CD14-positive monocyte (primary cell): ENCODE data around the gene OSBPL2. TPM values are rescaled to one million over a fixed set of nuclear protein-coding genes. Genes with fewer than 3 reads are reported as not detected.
A peak's percentile ranks its signal among the peaks of the same experiment; 100 is the strongest.

Experiments
- DNase-seq, 3 donors: peaks; one replicate each; pipeline ENCODE4 v3.0.0-alpha.2; 2011 to 2022
- H2AFZ ChIP-seq: 2 replicates; pipeline ENCODE4 v1.6.0; 2012; ENCODE audit warnings: mild to moderate bottlenecking, low read depth, low read length, inconsistent platforms; ENCODE audit not compliant: insufficient read depth, poor library complexity, severe bottlenecking
- H3K27ac ChIP-seq, 2 donors: 1 replicate in 1 of 2; 2 replicates in 1 of 2; pipeline ENCODE4 v1.5.1; 2012 to 2013; ENCODE audit warnings: low read length in 2 of 2, control low read depth in 1 of 2, inconsistent platforms in 1 of 2, low read depth in 1 of 2, mild to moderate bottlenecking in 1 of 2
- H3K27me3 ChIP-seq, 2 donors: one replicate each; pipeline versions ENCODE4 v1.6.0 to v1.6.1; 2011 to 2013; ENCODE audit warnings: low read length in 2 of 2; ENCODE audit not compliant: control insufficient read depth in 2 of 2, insufficient read depth in 2 of 2
- H3K36me3 ChIP-seq, 2 donors: replicated peaks in 1 of 2; 1 replicate in 1 of 2; 2 replicates in 1 of 2; pipeline versions ENCODE4 v1.5.1 to v1.6.1; 2012 to 2013; ENCODE audit warnings: low read length in 2 of 2, control low read depth in 1 of 2, inconsistent platforms in 1 of 2, mild to moderate bottlenecking in 1 of 2; ENCODE audit not compliant: insufficient read depth in 2 of 2, control insufficient read depth in 1 of 2
- H3K4me1 ChIP-seq, 2 donors: 1 replicate in 1 of 2; 2 replicates in 1 of 2; pipeline versions ENCODE4 v1.5.1 to v1.6.1; 2012 to 2013; ENCODE audit warnings: low read length in 2 of 2, control low read depth in 1 of 2, inconsistent platforms in 1 of 2, mild to moderate bottlenecking in 1 of 2, moderate library complexity in 1 of 2; ENCODE audit not compliant: insufficient read depth in 2 of 2, control insufficient read depth in 1 of 2
- H3K4me2 ChIP-seq: replicated peaks from 2 replicates; pipeline ENCODE3; 2012; ENCODE audit warnings: low read length, moderate library complexity, mild to moderate bottlenecking; ENCODE audit not compliant: poor library complexity, severe bottlenecking; ENCODE audit errors: extremely low read depth
- H3K4me3 ChIP-seq, 3 experiments: fragments of 200-600 bp in 1 of 3; sonication (generic) in 1 of 3; replicated peaks in 1 of 3; 1 replicate in 2 of 3; 2 replicates in 1 of 3; pipeline ENCODE4 v1.5.1; 2011 to 2013; ENCODE audit warnings: low read length in 3 of 3, mild to moderate bottlenecking in 3 of 3, control low read depth in 2 of 3, low read depth in 2 of 3, inconsistent platforms in 1 of 3, moderate library complexity in 1 of 3
- H3K79me2 ChIP-seq: 2 replicates; pipeline ENCODE4 v1.6.0; 2012; ENCODE audit warnings: mild to moderate bottlenecking, control low read depth, inconsistent platforms, low read length, moderate library complexity; ENCODE audit not compliant: insufficient read depth
- H3K9ac ChIP-seq: 2 replicates; pipeline ENCODE4 v1.6.0; 2017; ENCODE audit warnings: low read length, mild to moderate bottlenecking; ENCODE audit not compliant: insufficient read depth, poor library complexity, severe bottlenecking
- H3K9me3 ChIP-seq, 2 donors: replicated peaks in 1 of 2; 1 replicate in 1 of 2; 2 replicates in 1 of 2; pipeline versions ENCODE4 v1.5.1 to v1.6.1; 2012 to 2013; ENCODE audit warnings: low read length in 2 of 2, control low read depth in 1 of 2; ENCODE audit not compliant: control insufficient read depth in 1 of 2, insufficient read depth in 1 of 2
- H4K20me1 ChIP-seq: 2 replicates; pipeline ENCODE4 v1.6.0; 2012; ENCODE audit warnings: mild to moderate bottlenecking, low read length, control low read depth, moderate library complexity; ENCODE audit not compliant: insufficient read depth
- H3K27ac Mint-ChIP-seq, 7 donors: one replicate each; pipeline ENCODE4 v1.8.0; 2020; ENCODE audit warnings: mild to moderate bottlenecking in 7 of 7, mixed read lengths in 7 of 7, moderate library complexity in 6 of 7, inconsistent platforms in 2 of 7
- H3K27me3 Mint-ChIP-seq, 3 donors: one replicate each; pipeline ENCODE4 v1.8.0; 2021 to 2022; ENCODE audit warnings: low read depth in 3 of 3, mild to moderate bottlenecking in 3 of 3, mixed read lengths in 3 of 3, moderate library complexity in 3 of 3, inconsistent platforms in 1 of 3
- H3K36me3 Mint-ChIP-seq, 2 donors: one replicate each; pipeline ENCODE4 v1.8.0; 2020; ENCODE audit warnings: mixed read lengths in 2 of 2, inconsistent platforms in 1 of 2, mild to moderate bottlenecking in 1 of 2
- H3K4me1 Mint-ChIP-seq: one replicate; pipeline ENCODE4 v1.8.0; 2020; ENCODE audit warnings: mild to moderate bottlenecking, mixed read lengths
- H3K4me3 Mint-ChIP-seq, 2 donors: one replicate each; pipeline ENCODE4 v1.8.0; 2020; ENCODE audit warnings: mild to moderate bottlenecking in 2 of 2, mixed read lengths in 2 of 2, moderate library complexity in 1 of 2
- H3K9me3 Mint-ChIP-seq, 7 donors: one replicate each; pipeline ENCODE4 v1.8.0; 2020 to 2022; ENCODE audit warnings: mixed read lengths in 7 of 7, mild to moderate bottlenecking in 6 of 7, moderate library complexity in 6 of 7, inconsistent platforms in 2 of 7
- CTCF ChIP-seq: fragments of 200-600 bp; IDR thresholded peaks from one replicate; pipeline ENCODE4 v1.8.0; 2022; ENCODE audit warnings: antibody characterized with exemption, mild to moderate bottlenecking
- WGBS: methylation state at CpG from one replicate; pipeline ENCODE4 v1.1.5; 2013; ENCODE audit warnings: missing lambda C conversion rate; ENCODE audit not compliant: insufficient coverage; 5-methylcytosine and 5-hydroxymethylcytosine counted together
- intact Hi-C, 2 donors: fragments of 100-400 bp; cut with micrococcal nuclease; formaldehyde crosslinking; loops; one replicate each; pipeline versions ENCODE4 v1.15.0 to v1.15.1; 2023
- polyA plus RNA-seq, 3 donors: library from polyadenylated mRNA; depleted of rRNA in 1 of 3; unstranded in 2 of 3; stranded (reverse) in 1 of 3; fragments of 300-500 nt in 2 of 3; fragments of >200 nt in 1 of 3; fragmentation: Illumina TruSeq in 2 of 3; gene quantifications; 1 replicate in 2 of 3; 2 replicates in 1 of 3; pipeline ENCODE4 v1.2.3, GENCODE V29; 2012 to 2021

OSBPL2 gene
- polyA plus RNA-seq, 3 donors = 12.9 to 29.1 (median 17.9) TPM

- Histone ChIP-seq H3K36me3 (peaks cover 87 to 99% of the 10 kb centered on the region in 2 donors), H3K4me2 (no peak overlapping the region), H2AFZ (no peak overlapping the region), H3K9me3 (no peaks in the 10 kb centered on the region), H4K20me1 (peaks cover 3% of the 10 kb centered on the region), H3K4me1 (no peaks in the 10 kb centered on the region), H3K9ac (no peak overlapping the region), H3K79me2 (no peaks in the 10 kb centered on the region), H3K27me3 (no peaks in the 10 kb centered on the region), H3K27ac (no peak overlapping the region), H3K4me3 (no peak overlapping the region)
- intact Hi-C loops = no loop called here
- peaks cover 0 to 2% (median 0%) of the 10 kb centered on the region in 7 donors for H3K9me3 Mint-ChIP-seq
- peak overlapping the region in 1 of 7 donors; percentile 34 for H3K27ac Mint-ChIP-seq
- WGBS = 93% methylated on average over 4 of the region's 7 CpGs
- peaks cover 90 to 97% of the 10 kb centered on the region in 2 donors for H3K36me3 Mint-ChIP-seq
- TF ChIP-seq CTCF = no peak
- no peak overlapping the region for H3K4me3 Mint-ChIP-seq
- H3K27me3 Mint-ChIP-seq = peaks cover 0 to 2% (median 0%) of the 10 kb centered on the region in 3 donors
- DNase-seq = no peak
- no peaks in the 10 kb centered on the region for H3K4me1 Mint-ChIP-seq
These were observed 43.8 kb downstream of the OSBPL2 start for GRCh38 chr20:62282103-62282502.

DNA sequence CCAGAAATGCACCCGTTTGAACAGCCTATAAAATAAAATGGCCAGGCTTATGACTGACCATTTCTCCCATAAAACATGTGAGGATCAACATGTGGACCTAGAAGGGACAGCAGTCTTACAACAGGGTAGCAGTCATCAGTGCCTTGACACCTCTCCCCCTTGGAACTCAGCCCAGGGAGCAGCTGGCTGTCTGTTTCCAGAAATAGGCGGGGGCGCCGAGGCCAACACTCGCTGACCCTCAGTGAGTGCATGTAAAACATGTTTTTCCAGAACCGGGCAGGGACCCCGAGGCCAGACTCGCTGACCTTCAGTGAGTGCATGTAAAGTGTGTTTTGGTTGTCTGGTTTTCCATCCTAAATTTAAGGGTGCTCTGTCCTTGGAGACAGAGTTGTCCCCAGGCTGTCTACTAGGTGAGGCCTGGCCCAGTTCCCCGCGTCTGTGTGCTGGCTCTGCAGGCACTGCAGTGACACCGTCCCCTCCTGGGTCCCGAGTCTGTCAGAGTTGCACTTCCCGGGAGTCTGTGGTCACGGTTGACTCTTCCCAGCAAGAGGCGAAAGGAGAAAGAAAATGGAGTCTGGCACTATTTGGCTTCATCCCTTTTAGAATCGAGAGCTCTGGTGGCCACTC lies 44.7 kb downstream of the OSBPL2 start:
- WGBS = over 99% methylated on average over 13 of the region's 16 CpGs
- Histone ChIP-seq H3K4me3 (no peak overlapping the region), H3K79me2 (no peaks in the 10 kb centered on the region), H3K36me3 (peaks cover 81 to 99% of the 10 kb centered on the region in 2 donors), H3K9ac (no peak overlapping the region), H3K4me1 (no peaks in the 10 kb centered on the region), H3K4me2 (no peak overlapping the region), H3K27me3 (no peaks in the 10 kb centered on the region), H3K9me3 (no peaks in the 10 kb centered on the region), H3K27ac (no peak overlapping the region), H2AFZ (no peak overlapping the region), H4K20me1 (no peaks in the 10 kb centered on the region)
- Mint-ChIP-seq H3K27ac (no peak overlapping the region), H3K36me3 (peaks cover 89 to 97% of the 10 kb centered on the region in 2 donors), H3K27me3 (peaks cover 0 to 2% (median 0%) of the 10 kb centered on the region in 3 donors), H3K4me1 (no peaks in the 10 kb centered on the region), H3K9me3 (peaks cover 0 to 2% (median 0%) of the 10 kb centered on the region in 7 donors), H3K4me3 (no peak overlapping the region)
- no peak for DNase-seq
- no peak for TF ChIP-seq CTCF
- intact Hi-C loops = no loop called here
